ENCODE data around the gene BTBD17. TPM values are rescaled to one million over a fixed set of nuclear protein-coding genes. Genes with fewer than 3 reads are reported as not detected.

The BTBD17 gene
- not detected in 2 replicates for total RNA-seq (2022)
- not detected for Bru-seq, nascent RNA
- BruChase-seq, experiment 1, labeled RNA remaining after a 6-hour chase: not detected
- BruChase-seq, experiment 2, labeled RNA remaining after a 2-hour chase: not detected
- long read RNA-seq: 0 reads

- H3K4me1 Mint-ChIP-seq (ENCODE audit: low read depth, unreplicated experiment): no peaks in the 10 kb centered on the region
- CTCF ChIA-PET: interaction anchor here (1.0 kb wide), 2 partner anchors 11 to 26 kb away, joined by 3 to 4 read pairs; no protein-coding TSS in a partner anchor
- H3K27ac Mint-ChIP-seq (ENCODE audit: unreplicated experiment): no peak within 1 kb of the TSS
- peaks cover 93% of the 10 kb centered on the region for H3K27me3 Mint-ChIP-seq (ENCODE audit: unreplicated experiment)
- TF ChIP-seq CTCF (IDR thresholded peaks at IDR 0.05; ENCODE audit: unreplicated experiment): peak; percentile 60
- intact Hi-C loops (cut with micrococcal nuclease; ENCODE audit: unreplicated experiment): no loop called here
- no TSS peak for BruUV-seq (replicated peaks)
- no peak within 1 kb of the TSS for H3K4me3 Mint-ChIP-seq (ENCODE audit: low read depth, unreplicated experiment)
- no peaks in the 10 kb centered on the region for H3K36me3 Mint-ChIP-seq (ENCODE audit: insufficient read depth, unreplicated experiment)
- peak; percentile 74 for DNase-seq
- H3K9me3 Mint-ChIP-seq (ENCODE audit: low read depth, unreplicated experiment): no peaks in the 10 kb centered on the region
Observed at GRCh38 chr17:74361230-74362068, at the start of gene BTBD17. Gene BTBD17, minus strand, starts transcription at chr17:74361868. Its CDS starts 49 bp downstream, at chr17:74361819.

GRCh38 chr17:74410001-74410443, 48.4 kb upstream of the BTBD17 start:
- CTCF ChIA-PET: interaction anchor here (0.6 to 1.7 kb wide), 2 partner anchors 12 to 29 kb away, joined by 4 read pairs; no protein-coding TSS in a partner anchor
- no TSS peak for BruUV-seq (replicated peaks)
- TF ChIP-seq CTCF (IDR thresholded peaks at IDR 0.05; ENCODE audit: unreplicated experiment): no peak
- H3K4me1 Mint-ChIP-seq (ENCODE audit: low read depth, unreplicated experiment): no peaks in the 10 kb centered on the region
- peaks cover 10% of the 10 kb centered on the region for H3K27me3 Mint-ChIP-seq (ENCODE audit: unreplicated experiment)
- intact Hi-C loops (cut with micrococcal nuclease; ENCODE audit: unreplicated experiment): no loop called here
- H3K9me3 Mint-ChIP-seq (ENCODE audit: low read depth, unreplicated experiment): no peaks in the 10 kb centered on the region
- no peak overlapping the region for H3K4me3 Mint-ChIP-seq (ENCODE audit: low read depth, unreplicated experiment)
- no peak overlapping the region for H3K27ac Mint-ChIP-seq (ENCODE audit: unreplicated experiment)
- DNase-seq: no peak
- no peaks in the 10 kb centered on the region for H3K36me3 Mint-ChIP-seq (ENCODE audit: insufficient read depth, unreplicated experiment)

GRCh38 chr17:74408815-74409214, 47.1 kb upstream of the BTBD17 start:
- no peaks in the 10 kb centered on the region for H3K4me1 Mint-ChIP-seq (ENCODE audit: low read depth, unreplicated experiment)
- DNase-seq: no peak

More at GRCh38 chr17:74408815-74409214, 47.1 kb upstream of the BTBD17 start:
- Mint-ChIP-seq H3K9me3 (ENCODE audit: low read depth, unreplicated experiment) (no peaks in the 10 kb centered on the region), H3K27me3 (ENCODE audit: unreplicated experiment) (peaks cover 20% of the 10 kb centered on the region), H3K36me3 (ENCODE audit: insufficient read depth, unreplicated experiment) (no peaks in the 10 kb centered on the region), H3K4me3 (ENCODE audit: low read depth, unreplicated experiment) (no peak overlapping the region), H3K27ac (ENCODE audit: unreplicated experiment) (no peak overlapping the region)
- no peak for TF ChIP-seq CTCF (IDR thresholded peaks at IDR 0.05; ENCODE audit: unreplicated experiment)
- CTCF ChIA-PET: interaction anchor here (0.6 to 2.0 kb wide), 5 partner anchors 8 to 48 kb away, joined by 3 to 5 read pairs (median 4); no protein-coding TSS in a partner anchor
- BruUV-seq (replicated peaks): no TSS peak
- intact Hi-C loops (cut with micrococcal nuclease; ENCODE audit: unreplicated experiment): loop anchor here (1.0 kb wide), 1 partner anchor 48 kb away; no protein-coding TSS in a partner anchor

Measured in Calu3 (cell line).